HepG2 (cell line): ENCODE measurements around the gene EPS8. TPM values are rescaled to one million over a fixed set of nuclear protein-coding genes. Genes with fewer than 3 reads are reported as not detected.

Source experiments
- AKNA ChIP-seq: sonication (generic); formaldehyde crosslinking; IDR thresholded peaks from 2 replicates; pipeline ENCODE4 v1.4.0; 2020; ENCODE audit warnings: missing genetic modification reagents, borderline replicate concordance
- ATF6 ChIP-seq: sonication (generic); formaldehyde crosslinking; conservative IDR thresholded peaks from 2 replicates; pipeline ENCODE4 v1.4.0; 2020; ENCODE audit warnings: missing genetic modification reagents
- FOXA1 ChIP-seq, 2 experiments: fragments of 450-650 bp in 1 of 2; sonication (generic) in 1 of 2; formaldehyde crosslinking in 1 of 2; IDR thresholded peaks; 2 replicates each; pipeline versions ENCODE4 v1.4.0 to v1.6.1; 2016 to 2020; ENCODE audit warnings: missing genetic modification reagents in 1 of 2
- HOMEZ ChIP-seq: IDR thresholded peaks from 2 replicates; pipeline ENCODE4 v1.6.1; 2016; ENCODE audit warnings: low read depth
- KMT2B ChIP-seq: IDR thresholded peaks from 2 replicates; pipeline ENCODE4 v1.6.1; 2016; ENCODE audit warnings: missing genetic modification reagents, missing compliant biosample characterization
- MAFG ChIP-seq: sonication (generic); formaldehyde crosslinking; IDR thresholded peaks from 2 replicates; pipeline ENCODE4 v1.5.1; 2020; ENCODE audit warnings: mild to moderate bottlenecking, missing genetic modification reagents
- NKX3-1 ChIP-seq: sonication (generic); formaldehyde crosslinking; IDR thresholded peaks from 2 replicates; pipeline ENCODE4 v1.5.0; 2020; ENCODE audit warnings: missing genetic modification reagents
- ZBTB38 ChIP-seq: sonication (generic); formaldehyde crosslinking; IDR thresholded peaks from 2 replicates; pipeline ENCODE4 v1.5.1; 2020; ENCODE audit warnings: mild to moderate bottlenecking, missing genetic modification reagents
- ZC3H13 ChIP-seq: sonication (generic); formaldehyde crosslinking; IDR thresholded peaks from 2 replicates; pipeline ENCODE4 v1.8.1; 2023; ENCODE audit warnings: mild to moderate bottlenecking, missing genetic modification reagents, moderate library complexity
- ZFX ChIP-seq: sonication (generic); formaldehyde crosslinking; IDR thresholded peaks from 2 replicates; pipeline ENCODE4 v1.4.0; 2020; ENCODE audit warnings: mild to moderate bottlenecking, low read depth, missing genetic modification reagents, moderate library complexity
- ZKSCAN5 ChIP-seq: sonication (generic); formaldehyde crosslinking; IDR thresholded peaks from 2 replicates; pipeline ENCODE4 v1.5.1; 2020; ENCODE audit warnings: mild to moderate bottlenecking, missing genetic modification reagents
- ZNF224 ChIP-seq: sonication (generic); formaldehyde crosslinking; IDR thresholded peaks from 2 replicates; pipeline ENCODE4 v1.5.0; 2020; ENCODE audit warnings: mild to moderate bottlenecking, missing genetic modification reagents
- ZNF235 ChIP-seq: sonication (generic); formaldehyde crosslinking; IDR thresholded peaks from 2 replicates; pipeline ENCODE4 v1.8.1; 2023; ENCODE audit warnings: mild to moderate bottlenecking, missing genetic modification reagents, borderline replicate concordance
- ZNF33B ChIP-seq: sonication (generic); formaldehyde crosslinking; IDR thresholded peaks from 2 replicates; pipeline ENCODE4 v1.5.1; 2020; ENCODE audit warnings: mild to moderate bottlenecking, missing genetic modification reagents
- ZNF44 ChIP-seq: sonication (generic); formaldehyde crosslinking; IDR thresholded peaks from 2 replicates; pipeline ENCODE4 v1.5.1; 2020; ENCODE audit warnings: mild to moderate bottlenecking, missing genetic modification reagents
- ZNF556 ChIP-seq: sonication (generic); formaldehyde crosslinking; IDR thresholded peaks from 2 replicates; pipeline ENCODE4 v1.4.0; 2020; ENCODE audit warnings: mild to moderate bottlenecking, missing genetic modification reagents, borderline replicate concordance
- ZNF709 ChIP-seq: sonication (generic); formaldehyde crosslinking; IDR thresholded peaks from 2 replicates; pipeline ENCODE4 v1.5.0; 2020; ENCODE audit warnings: mild to moderate bottlenecking, missing genetic modification reagents
- polyA plus RNA-seq, 8 experiments: library from polyadenylated mRNA; depleted of rRNA in 3 of 8; stranded (reverse) in 7 of 8; unstranded in 1 of 8; fragments of >200 nt; fragmentation: Illumina TruSeq in 4 of 8; extraction: Trizol in 4 of 8; gene quantifications; 2 replicates each; pipeline versions ENCODE4 v1.2.1 to v1.2.3, GENCODE V29; 2011 to 2016; ENCODE audit warnings: low read depth in 4 of 8, missing spikeins in 1 of 8, mixed read lengths in 1 of 8; ENCODE audit not compliant: insufficient read depth in 1 of 8
- total RNA-seq, 5 experiments: library from RNA; depleted of rRNA; stranded (reverse); fragments of >200 nt; fragmentation: Illumina TruSeq; extraction: Trizol; gene quantifications; 2 replicates each; pipeline ENCODE4 v1.2.3, GENCODE V29; 2016; ENCODE audit warnings: low read depth in 1 of 5
- TF ChIP-seq, protein P1 (sequence below): sonication (generic); formaldehyde crosslinking; IDR thresholded peaks from 2 replicates; pipeline ENCODE4 v1.4.0; 2020; ENCODE audit warnings: missing genetic modification reagents

EPS8 gene
- total and polyA plus RNA-seq, 2 of the 13 experiments (the other 11 are each of a cell fraction or from before 2014, with no cell fraction given) = 37.1 to 43.4 TPM

GRCh38 chr12:15789220-15790171, at the start of gene EPS8 (continued):
- TF ChIP-seq HOMEZ (CRISPR knock-in tag) = peak; percentile 74
- TF ChIP-seq, protein P1, sequence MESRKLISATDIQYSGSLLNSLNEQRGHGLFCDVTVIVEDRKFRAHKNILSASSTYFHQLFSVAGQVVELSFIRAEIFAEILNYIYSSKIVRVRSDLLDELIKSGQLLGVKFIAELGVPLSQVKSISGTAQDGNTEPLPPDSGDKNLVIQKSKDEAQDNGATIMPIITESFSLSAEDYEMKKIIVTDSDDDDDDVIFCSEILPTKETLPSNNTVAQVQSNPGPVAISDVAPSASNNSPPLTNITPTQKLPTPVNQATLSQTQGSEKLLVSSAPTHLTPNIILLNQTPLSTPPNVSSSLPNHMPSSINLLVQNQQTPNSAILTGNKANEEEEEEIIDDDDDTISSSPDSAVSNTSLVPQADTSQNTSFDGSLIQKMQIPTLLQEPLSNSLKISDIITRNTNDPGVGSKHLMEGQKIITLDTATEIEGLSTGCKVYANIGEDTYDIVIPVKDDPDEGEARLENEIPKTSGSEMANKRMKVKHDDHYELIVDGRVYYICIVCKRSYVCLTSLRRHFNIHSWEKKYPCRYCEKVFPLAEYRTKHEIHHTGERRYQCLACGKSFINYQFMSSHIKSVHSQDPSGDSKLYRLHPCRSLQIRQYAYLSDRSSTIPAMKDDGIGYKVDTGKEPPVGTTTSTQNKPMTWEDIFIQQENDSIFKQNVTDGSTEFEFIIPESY = no peak
- TF ChIP-seq MAFG (CRISPR knock-in tag) = no peak
- peak; percentile 84 for TF ChIP-seq ZBTB38
- TF ChIP-seq ZKSCAN5 (CRISPR knock-in tag) = no peak
- TF ChIP-seq ZNF224 (CRISPR knock-in tag) = no peak; the same call in none of the 2 replicates
- peak; percentile 79 for TF ChIP-seq ZNF556 (CRISPR knock-in tag)
- no peak for TF ChIP-seq ATF6 (CRISPR knock-in tag)
- peak; percentile 86; the same call in 1 of the 2 replicates for TF ChIP-seq ZNF235 (CRISPR knock-in tag)
- 0 out of 2 replicates have a peak, but pooled peaks have one; percentile 20 for TF ChIP-seq ZNF44 (CRISPR knock-in tag)
- TF ChIP-seq NKX3-1 (CRISPR knock-in tag) = peak; percentile 58; the same call in 1 of the 2 replicates
- no peak for TF ChIP-seq AKNA (CRISPR knock-in tag)
- TF ChIP-seq FOXA1 (IDR thresholded peaks at IDR 0.05) = no peak
- no peak; the same call in 1 of the 2 replicates for TF ChIP-seq FOXA1 (CRISPR knock-in tag; IDR thresholded peaks at IDR 0.05)
- TF ChIP-seq KMT2B (CRISPR knock-in tag) = peak; percentile 74; the same call in 1 of the 2 replicates
- peak; percentile 85 for TF ChIP-seq ZFX (CRISPR knock-in tag)
- TF ChIP-seq ZNF33B (CRISPR knock-in tag) = peak; percentile 81; the same call in 1 of the 2 replicates
- TF ChIP-seq ZNF709 = peak; percentile 55; the same call in 1 of the 2 replicates
- peak; percentile 84 for TF ChIP-seq ZC3H13 (CRISPR knock-in tag)
